A673 (cell line): ENCODE measurements around the gene KAT5. TPM values are rescaled to one million over a fixed set of nuclear protein-coding genes. Genes with fewer than 3 reads are reported as not detected.

Source experiments
- BruUV-seq: library from RNA; stranded (reverse); fragments of 400-500 nt; replicated peaks from 2 replicates; lab custom pipeline; 2021; lab: Mats Ljungman, UMichigan
- CTCF ChIA-PET: fragments of 300-600 bp; sonication (Branson Sonifier 250); formaldehyde crosslinking; loops from one replicate; lab custom pipeline; 2022; ENCODE audit warnings: antibody characterized with exemption; lab: Charles Lee
- POLR2A ChIA-PET: fragments of 300-600 bp; sonication (Branson Sonifier 250); formaldehyde crosslinking; loops from one replicate; lab custom pipeline; 2022; ENCODE audit warnings: antibody characterized with exemption; ENCODE audit not compliant: low non-redundant PET; lab: Charles Lee
- DNase-seq: peaks from one replicate; pipeline ENCODE4 v3.0.0-alpha.2; 2015; ENCODE audit warnings: low spot score
- H3K27ac ChIP-seq: fragments of 200-600 bp; sonication (generic); 2 replicates; pipeline ENCODE4 v1.5.1; 2016; ENCODE audit warnings: mixed run types, low read depth, mild to moderate bottlenecking, mixed read lengths, antibody characterized with exemption, low read length; ENCODE audit not compliant: poor library complexity, severe bottlenecking
- H3K27me3 ChIP-seq: fragments of 200-600 bp; sonication (generic); replicated peaks from 2 replicates; pipeline ENCODE4 v1.6.1; 2017; ENCODE audit warnings: mixed run types, low read depth, mild to moderate bottlenecking, mixed read lengths, antibody characterized with exemption, low read length; ENCODE audit not compliant: insufficient read depth, poor library complexity
- H3K36me3 ChIP-seq: fragments of 200-600 bp; sonication (generic); 2 replicates; pipeline ENCODE4 v1.6.1; 2016; ENCODE audit warnings: mixed run types, mild to moderate bottlenecking, mixed read lengths, antibody characterized with exemption, low read length; ENCODE audit not compliant: insufficient read depth, poor library complexity, severe bottlenecking
- H3K4me1 ChIP-seq: fragments of 200-600 bp; sonication (generic); 2 replicates; pipeline ENCODE4 v1.6.1; 2017; ENCODE audit warnings: mixed run types, mild to moderate bottlenecking, mixed read lengths, antibody characterized with exemption, low read length; ENCODE audit not compliant: insufficient read depth, poor library complexity, severe bottlenecking
- H3K4me3 ChIP-seq: fragments of 200-600 bp; sonication (generic); 2 replicates; pipeline ENCODE4 v1.5.1; 2016; ENCODE audit warnings: low read depth, mixed run types, mild to moderate bottlenecking, mixed read lengths, low read length; ENCODE audit not compliant: poor library complexity, severe bottlenecking
- H3K9me3 ChIP-seq: fragments of 200-600 bp; sonication (generic); 2 replicates; pipeline ENCODE4 v1.6.1; 2016; ENCODE audit warnings: mixed run types, low read depth, mild to moderate bottlenecking, mixed read lengths, antibody characterized with exemption, low read length; ENCODE audit not compliant: poor library complexity, severe bottlenecking
- CTCF ChIP-seq: fragments of 300-800, 200-600 bp; sonication (generic); conservative IDR thresholded peaks from 2 replicates; pipeline ENCODE4 v1.5.1; 2017; ENCODE audit warnings: low read depth, mild to moderate bottlenecking, antibody characterized with exemption, low read length, moderate library complexity, mixed read lengths
- EZH2 ChIP-seq: fragments of 200-600 bp; sonication (generic); IDR thresholded peaks from 2 replicates; pipeline ENCODE4 v1.6.1; 2017; ENCODE audit warnings: borderline replicate concordance, low read depth, mild to moderate bottlenecking, mixed read lengths, antibody characterized with exemption, low read length; ENCODE audit not compliant: poor library complexity, severe bottlenecking
- intact Hi-C: fragments of 100-400 bp; cut with micrococcal nuclease; formaldehyde crosslinking; loops from one replicate; pipeline ENCODE4 v1.10.0; 2022; ENCODE audit not compliant: unreplicated experiment
- total RNA-seq: library from RNA; stranded (reverse); gene quantifications from 2 replicates; pipeline ENCODE4 v1.2.3, GENCODE V29; 2021

KAT5 gene
- total RNA-seq, 1 experiment from 2014 or later: 71.3 TPM

- Histone ChIP-seq H3K27me3 (no peaks in the 10 kb centered on the region), H3K9me3 (no peaks in the 10 kb centered on the region), H3K4me3 (peak overlapping the region; percentile 58), H3K36me3 (peaks cover 47% of the 10 kb centered on the region), H3K27ac (peak overlapping the region; percentile 99), H3K4me1 (peaks cover 10% of the 10 kb centered on the region)
- DNase-seq: no peak
- CTCF ChIA-PET: interaction anchor here (0.6 to 1.7 kb wide), 11 partner anchors 8 to 718 kb away, joined by 3 to 13 read pairs (median 4); partner anchors contain the start of genes AP5B1, FIBP, MUS81 and RNASEH2C
- TF ChIP-seq CTCF (no peak), EZH2 (no peak)
- intact Hi-C loops: loop anchor here (2.0 to 5.0 kb wide), 2 partner anchors 70 to 106 kb away; partner anchors contain the start of gene AP5B1
- BruUV-seq: TSS peak; percentile 67
- POLR2A ChIA-PET: interaction anchor here (0.6 to 0.9 kb wide), 2 partner anchors 8 to 146 kb away, joined by 3 to 18 read pairs; partner anchors contain the start of gene RNASEH2C
These were observed 603 bp downstream of the KAT5 start for GRCh38 chr11:65712633-65713076.

- ChIA-PET CTCF (interaction anchor here (1.4 kb wide), 1 partner anchor 67 kb away, joined by 7 read pairs; the partner anchor contains the start of gene AP5B1), POLR2A (no interaction called here)
- intact Hi-C loops: loop anchor here (2.0 to 5.0 kb wide), 2 partner anchors 69 to 105 kb away; partner anchors contain the start of gene AP5B1
These were observed 1.3 kb downstream of the KAT5 start for GRCh38 chr11:65713212-65713969.

GRCh38 chr11:65714433-65714832, 2.4 kb downstream of the KAT5 start:
- CTCF ChIA-PET: no interaction called here
- TF ChIP-seq EZH2 (no peak), CTCF (no peak)
- no peak overlapping the region for H3K27ac ChIP-seq
- no TSS peak for BruUV-seq
- no peak for DNase-seq
- peaks cover 16% of the 10 kb centered on the region for H3K4me1 ChIP-seq
- no peak overlapping the region for H3K4me3 ChIP-seq
- H3K36me3 ChIP-seq: peaks cover 65% of the 10 kb centered on the region
- POLR2A ChIA-PET: no interaction called here
- no peaks in the 10 kb centered on the region for H3K9me3 ChIP-seq
- intact Hi-C loops: loop anchor here (5.0 kb wide), 1 partner anchor 68 kb away; the partner anchor contains the start of gene AP5B1
- no peaks in the 10 kb centered on the region for H3K27me3 ChIP-seq

More at GRCh38 chr11:65713212-65713969, 1.3 kb downstream of the KAT5 start:
- H3K27me3 ChIP-seq: no peaks in the 10 kb centered on the region
- no peak for TF ChIP-seq EZH2
- H3K9me3 ChIP-seq: no peaks in the 10 kb centered on the region
- H3K36me3 ChIP-seq: peaks cover 54% of the 10 kb centered on the region
- no peak for DNase-seq
- peaks cover 10% of the 10 kb centered on the region for H3K4me1 ChIP-seq
- no TSS peak for BruUV-seq
- H3K4me3 ChIP-seq: peak overlapping the region; percentile 58
- H3K27ac ChIP-seq: peak overlapping the region; percentile 99
